GM23248 (cell line): ENCODE measurements around the gene ELF2.

Source experiments
- EZH2 ChIP-seq: fragments of 200-600 bp; sonication (generic); IDR thresholded peaks from 2 replicates; pipeline ENCODE4 v1.6.1; 2018; ENCODE audit warnings: antibody characterized with exemption, mild to moderate bottlenecking; ENCODE audit not compliant: insufficient read depth, poor library complexity, severe bottlenecking
- EZH2phosphoT487 ChIP-seq: fragments of 200-600 bp; sonication (generic); IDR thresholded peaks from 2 replicates; pipeline ENCODE4 v1.6.1; 2018; ENCODE audit warnings: antibody characterized with exemption, moderate library complexity, mild to moderate bottlenecking, low read depth; ENCODE audit not compliant: insufficient read depth

DNA sequence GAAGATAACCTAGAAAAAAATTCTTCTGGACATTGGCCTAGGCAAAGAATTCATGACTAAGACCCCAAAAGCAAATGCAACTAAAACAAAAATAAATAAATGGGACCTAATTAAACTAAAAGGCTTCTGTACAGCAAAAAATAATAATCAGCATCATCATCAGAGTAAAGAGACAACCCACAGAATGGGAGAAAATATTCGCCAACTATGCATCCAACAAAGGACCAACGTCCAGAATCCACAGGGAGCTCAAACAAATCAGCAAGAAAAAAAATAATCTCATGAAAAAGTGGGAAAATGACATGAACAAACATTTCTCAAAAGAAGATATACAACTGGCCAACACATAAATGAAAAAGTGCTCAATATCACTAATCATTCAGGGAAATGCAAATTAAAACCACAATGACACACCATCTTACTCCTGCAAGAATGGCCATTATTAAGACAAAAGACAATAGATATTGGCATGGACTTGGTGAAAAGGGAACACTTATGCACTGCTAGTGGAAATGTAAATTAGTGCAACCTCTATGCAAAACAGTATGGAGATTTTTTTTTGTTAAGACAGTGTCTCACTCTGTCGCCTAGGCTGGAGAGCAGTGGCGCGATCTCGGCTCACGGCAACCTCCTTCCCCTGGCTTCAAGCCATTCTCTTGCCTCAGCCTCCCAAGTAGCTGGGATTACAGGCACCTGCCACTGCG is 29.9 kb downstream of the ELF2 start:
- TF ChIP-seq EZH2 (no peak), EZH2phosphoT487 (no peak)
